Keratinocyte (primary cell): Measurements from ENCODE around the gene SLC30A7. TPM values are rescaled to one million over a fixed set of nuclear protein-coding genes. Genes with fewer than 3 reads are reported as not detected.
"Not testable (repeated sequence)": the region's sequence is repeated elsewhere in the genome, so short reads cannot be mapped to it uniquely, and the experiment has no call there.

Source experiments
- DNase-seq: peaks from one replicate; pipeline ENCODE4 v3.0.0-alpha.2; 2011; ENCODE audit warnings: low read depth, missing footprints, low spot score
- FAIRE-seq: peaks from 2 replicates; lab custom pipeline; 2011; peaks lifted over from hg19 to GRCh38; lab: Jason Lieb, UNC
- H2AFZ ChIP-seq: 2 replicates; pipeline ENCODE4 v1.6.0; 2012; ENCODE audit warnings: low read length, control low read depth, inconsistent platforms; ENCODE audit not compliant: control insufficient read depth
- H3K27ac ChIP-seq: 2 replicates; pipeline ENCODE4 v1.5.1; 2011; ENCODE audit warnings: low read length; ENCODE audit not compliant: control insufficient read depth, insufficient read depth
- H3K27me3 ChIP-seq: 3 replicates; pipeline ENCODE4 v1.6.0; 2011; ENCODE audit warnings: low read length; ENCODE audit not compliant: control insufficient read depth, insufficient read depth; ENCODE audit errors: extremely low read depth
- H3K36me3 ChIP-seq, 2 experiments: 2 replicates in 1 of 2; 3 replicates in 1 of 2; pipeline ENCODE4 v1.5.1; 2011; ENCODE audit warnings: low read length in 2 of 2, mild to moderate bottlenecking in 1 of 2; ENCODE audit not compliant: control insufficient read depth in 2 of 2, insufficient read depth in 2 of 2; ENCODE audit errors: extremely low read depth in 1 of 2
- H3K4me1 ChIP-seq: 3 replicates; pipeline ENCODE4 v1.5.1; 2011; ENCODE audit warnings: low read length; ENCODE audit not compliant: control insufficient read depth, insufficient read depth; ENCODE audit errors: extremely low read depth
- H3K4me2 ChIP-seq: 3 replicates; pipeline ENCODE4 v1.6.0; 2011; ENCODE audit warnings: low read depth, low read length; ENCODE audit not compliant: control insufficient read depth, insufficient read depth; ENCODE audit errors: extremely low read depth
- H3K4me3 ChIP-seq, 3 experiments: fragments of 200-600 bp in 1 of 3; sonication (generic) in 1 of 3; 2 replicates in 2 of 3; 3 replicates in 1 of 3; pipeline ENCODE4 v1.5.1; 2011 to 2016; ENCODE audit warnings: low read length in 3 of 3, mild to moderate bottlenecking in 3 of 3, control low read depth in 2 of 3, inconsistent platforms in 1 of 3, low read depth in 1 of 3, mixed read lengths in 1 of 3, mixed run types in 1 of 3, moderate library complexity in 1 of 3; ENCODE audit not compliant: control insufficient read depth in 2 of 3, insufficient read depth in 2 of 3; ENCODE audit errors: extremely low read depth in 1 of 3
- H3K79me2 ChIP-seq: 2 replicates; pipeline ENCODE4 v1.6.0; 2012; ENCODE audit warnings: low read length; ENCODE audit not compliant: control insufficient read depth, insufficient read depth
- H3K9ac ChIP-seq: 3 replicates; pipeline ENCODE4 v1.6.0; 2011; ENCODE audit warnings: low read length; ENCODE audit not compliant: control insufficient read depth, insufficient read depth; ENCODE audit errors: extremely low read depth
- H3K9me1 ChIP-seq: 3 replicates; pipeline ENCODE4 v1.6.0; 2011; ENCODE audit warnings: low read length; ENCODE audit not compliant: control insufficient read depth, insufficient read depth; ENCODE audit errors: extremely low read depth
- H3K9me3 ChIP-seq: 2 replicates; pipeline ENCODE4 v1.5.1; 2012; ENCODE audit warnings: low read depth, low read length; ENCODE audit not compliant: control insufficient read depth
- H4K20me1 ChIP-seq: 3 replicates; pipeline ENCODE4 v1.6.0; 2011; ENCODE audit warnings: low read length; ENCODE audit not compliant: control insufficient read depth, insufficient read depth; ENCODE audit errors: extremely low read depth
- EZH2 ChIP-seq: IDR thresholded peaks from one replicate; pipeline ENCODE4 v1.6.1; 2012; ENCODE audit warnings: inconsistent platforms, mild to moderate bottlenecking, low read length, moderate library complexity
- dilution Hi-C: fragments of 300-500 bp; cut with MboI; formaldehyde crosslinking; loops from one replicate; pipeline ENCODE4 v1.7.0; 2020; ENCODE audit warnings: low sequenced_read_pairs; ENCODE audit not compliant: extremely low pct_ligation_motif_present
- polyA plus RNA-seq, 5 experiments: library from polyadenylated mRNA; depleted of rRNA in 3 of 5; stranded (reverse) in 3 of 5; stranded (forward) in 1 of 5; unstranded in 1 of 5; fragments of >200 nt; gene quantifications; 1 replicate in 1 of 5; 2 replicates in 3 of 5; 3 replicates in 1 of 5; pipeline versions ENCODE4 v1.2.1 to v1.2.3, GENCODE V29; 2011 to 2012; ENCODE audit warnings: missing spikeins in 2 of 5, low read depth in 1 of 5, low replicate concordance in 1 of 5
- TF ChIP-seq, protein P1 (sequence below), 3 experiments: IDR thresholded peaks in 1 of 3; conservative IDR thresholded peaks in 1 of 3; optimal IDR thresholded peaks in 1 of 3; 2 replicates in 2 of 3; 3 replicates in 1 of 3; pipeline versions ENCODE3 to v1.5.1; 2011; ENCODE audit warnings: low read length in 3 of 3, mild to moderate bottlenecking in 3 of 3, moderate library complexity in 2 of 3, control low read depth in 1 of 3, inconsistent platforms in 1 of 3; ENCODE audit not compliant: insufficient read depth in 2 of 3; ENCODE audit errors: extremely low read depth in 1 of 3

Gene SLC30A7
- polyA plus RNA-seq, 1 donor (not counting 4 experiments of a cell fraction or from before 2014, with no cell fraction given) = 15.1 TPM

DNA sequence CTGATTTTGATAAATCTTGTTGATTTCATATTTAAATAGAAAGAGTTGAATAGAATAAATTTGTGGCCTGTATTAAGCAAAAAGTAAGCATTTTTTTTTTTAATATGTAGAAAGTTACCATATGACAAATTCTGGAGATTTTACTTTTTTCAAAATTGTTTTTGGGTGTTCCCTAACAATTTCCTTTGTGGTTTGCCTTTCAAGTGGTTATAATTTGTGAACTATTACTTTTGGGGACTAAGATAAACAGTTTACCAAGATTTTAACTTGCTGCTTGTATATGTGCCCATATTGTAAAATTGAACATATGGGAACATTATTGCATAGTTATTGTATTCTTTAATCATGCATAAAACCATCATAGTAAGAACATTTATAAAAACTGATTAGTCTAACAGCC is 34.6 kb downstream of the SLC30A7 start:
- Histone ChIP-seq H3K9me1 (no peaks in the 10 kb centered on the region), H3K4me1 (no peaks in the 10 kb centered on the region), H4K20me1 (no peaks in the 10 kb centered on the region), H3K36me3 (peaks cover 5 to 13% of the 10 kb centered on the region in 2 experiments), H3K79me2 (no peaks in the 10 kb centered on the region), H3K9me3 (no peaks in the 10 kb centered on the region), H3K4me2 (no peak overlapping the region), H2AFZ (no peak overlapping the region), H3K27ac (no peak overlapping the region), H3K9ac (no peak overlapping the region), H3K4me3 (no peak overlapping the region), H3K27me3 (no peaks in the 10 kb centered on the region)
- no peak for TF ChIP-seq EZH2
- FAIRE-seq (no peak), DNase-seq (no peak)
- dilution Hi-C loops = no loop called here

DNA sequence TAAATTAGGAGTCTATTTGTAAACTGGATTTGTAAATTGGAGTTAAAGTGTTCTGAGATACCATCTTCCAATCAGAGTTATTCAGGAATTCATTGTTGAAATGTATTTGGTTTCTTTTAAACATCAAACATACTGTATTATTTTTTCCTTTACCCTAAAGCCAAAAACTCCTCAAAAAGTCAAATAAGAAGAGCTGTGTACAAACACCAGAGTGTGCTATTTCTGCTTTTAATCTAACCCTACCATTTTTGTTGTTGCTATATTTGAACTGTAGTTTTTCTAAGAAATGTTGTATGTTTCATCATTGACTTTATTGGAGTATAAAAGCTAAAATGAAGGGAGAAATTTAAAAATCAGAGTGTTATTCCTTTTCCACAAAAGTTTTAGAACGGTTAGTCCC is 35.8 kb downstream of the SLC30A7 start:
- Histone ChIP-seq H3K9me1 (no peaks in the 10 kb centered on the region), H2AFZ (no peak overlapping the region), H3K27ac (no peak overlapping the region), H3K9ac (no peak overlapping the region), H4K20me1 (no peaks in the 10 kb centered on the region), H3K4me2 (no peak overlapping the region), H3K4me1 (no peaks in the 10 kb centered on the region), H3K4me3 (no peak overlapping the region), H3K27me3 (no peaks in the 10 kb centered on the region), H3K79me2 (no peaks in the 10 kb centered on the region), H3K9me3 (no peaks in the 10 kb centered on the region), H3K36me3 (peaks cover 2 to 9% of the 10 kb centered on the region in 2 experiments)
- FAIRE-seq (no peak), DNase-seq (no peak)
- TF ChIP-seq EZH2 = no peak
- TF ChIP-seq, protein P1, sequence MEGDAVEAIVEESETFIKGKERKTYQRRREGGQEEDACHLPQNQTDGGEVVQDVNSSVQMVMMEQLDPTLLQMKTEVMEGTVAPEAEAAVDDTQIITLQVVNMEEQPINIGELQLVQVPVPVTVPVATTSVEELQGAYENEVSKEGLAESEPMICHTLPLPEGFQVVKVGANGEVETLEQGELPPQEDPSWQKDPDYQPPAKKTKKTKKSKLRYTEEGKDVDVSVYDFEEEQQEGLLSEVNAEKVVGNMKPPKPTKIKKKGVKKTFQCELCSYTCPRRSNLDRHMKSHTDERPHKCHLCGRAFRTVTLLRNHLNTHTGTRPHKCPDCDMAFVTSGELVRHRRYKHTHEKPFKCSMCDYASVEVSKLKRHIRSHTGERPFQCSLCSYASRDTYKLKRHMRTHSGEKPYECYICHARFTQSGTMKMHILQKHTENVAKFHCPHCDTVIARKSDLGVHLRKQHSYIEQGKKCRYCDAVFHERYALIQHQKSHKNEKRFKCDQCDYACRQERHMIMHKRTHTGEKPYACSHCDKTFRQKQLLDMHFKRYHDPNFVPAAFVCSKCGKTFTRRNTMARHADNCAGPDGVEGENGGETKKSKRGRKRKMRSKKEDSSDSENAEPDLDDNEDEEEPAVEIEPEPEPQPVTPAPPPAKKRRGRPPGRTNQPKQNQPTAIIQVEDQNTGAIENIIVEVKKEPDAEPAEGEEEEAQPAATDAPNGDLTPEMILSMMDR (optimal IDR thresholded peaks at IDR 0.05 in 1 of 3, IDR thresholded peaks at IDR 0.05 in 1 of 3, conservative IDR thresholded peaks at IDR 0.05 in 1 of 3; ENCODE audit: extremely low read depth in 1 of 3, insufficient read depth in 2 of 3, low read length in 3 of 3) = no peak
- dilution Hi-C loops = no loop called here

DNA sequence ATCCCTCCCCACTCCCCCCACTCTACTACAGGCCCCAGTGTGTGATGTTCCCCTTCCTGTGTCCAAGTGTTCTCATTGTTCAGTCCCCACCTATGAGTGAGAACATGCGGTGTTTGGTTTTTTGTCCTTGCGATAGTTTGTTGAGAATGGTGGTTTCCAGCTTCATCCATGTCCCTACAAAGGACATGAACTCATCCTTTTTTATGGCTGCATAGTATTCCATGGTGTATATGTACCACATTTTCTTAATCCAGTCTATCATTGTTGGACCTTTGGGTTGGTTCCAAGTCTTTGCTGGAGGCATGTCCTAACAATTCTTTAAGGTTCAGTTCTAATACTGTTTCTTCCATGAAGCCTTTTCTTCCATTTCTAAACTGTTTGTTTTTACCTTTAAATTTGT is 37.7 kb downstream of the SLC30A7 start:
- peaks cover 0 to 12% of the 10 kb centered on the region in 2 experiments for H3K36me3 ChIP-seq
- DNase-seq = not testable (repeated sequence)

More for the DNA sequence above, 37.7 kb downstream of the SLC30A7 start:
- dilution Hi-C loops, H3K4me3 ChIP-seq, H3K27me3 ChIP-seq, H3K4me1 ChIP-seq, H3K9me1 ChIP-seq, H3K79me2 ChIP-seq, H3K9ac ChIP-seq, FAIRE-seq, H4K20me1 ChIP-seq, H3K27ac ChIP-seq, H3K9me3 ChIP-seq, H2AFZ ChIP-seq, H3K4me2 ChIP-seq: not testable (repeated sequence)
